Kidney glomerular epithelial cell (primary cell): ENCODE measurements around the gene MRPS16.
"Not testable (repeated sequence)": the region's sequence is repeated elsewhere in the genome, so short reads cannot be mapped to it uniquely, and the experiment has no call there.

Experiments used
- DNase-seq: peaks from one replicate; lab custom pipeline; 2025; lab: John Stamatoyannopoulos, UW

MRPS16 gene

DNA sequence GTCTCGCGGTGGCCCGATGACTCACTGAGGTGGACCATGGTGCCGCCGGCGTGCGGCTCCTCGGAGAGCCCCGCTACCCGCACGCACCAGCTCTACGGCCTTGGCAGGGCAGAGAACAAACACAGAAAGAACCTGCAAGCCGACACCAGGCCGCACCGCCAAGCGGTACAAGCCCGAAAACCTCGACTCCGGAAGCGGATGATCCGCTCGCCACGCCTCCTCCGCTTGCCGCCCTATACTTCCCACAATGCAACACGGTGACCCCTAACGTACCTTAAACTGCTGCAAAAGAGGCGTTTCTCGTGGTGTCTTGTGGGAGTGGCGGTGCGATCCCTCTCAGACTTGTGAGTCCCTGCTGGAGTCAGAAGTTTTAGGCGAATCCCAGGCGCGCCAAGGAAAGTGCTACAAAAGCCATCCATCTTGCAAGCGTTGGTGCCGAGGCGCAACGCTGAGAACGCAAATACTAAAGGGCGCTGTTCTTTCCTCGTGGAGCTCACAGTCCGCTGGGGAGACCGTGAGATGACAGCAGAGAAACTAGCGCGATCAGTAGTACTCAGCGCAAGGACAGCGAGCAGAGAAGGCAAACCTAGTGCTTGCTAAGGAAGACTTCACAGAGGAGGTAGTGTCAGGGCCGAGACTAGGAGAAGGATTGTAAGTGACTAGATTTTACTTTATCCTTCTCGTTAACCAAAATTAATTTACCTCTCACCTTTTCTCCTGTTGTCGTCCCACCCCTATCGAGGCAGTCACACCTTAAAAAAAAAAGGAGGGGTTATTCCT is at the start of gene MRPS16:
Gene MRPS16, minus strand, starts transcription at position 200 of the 780 bp plus-strand sequence. Its CDS starts 162 bp downstream, at position 38.
- DNase-seq, result peak; percentile 96

- DNase-seq, result no peak
Observed at GRCh38 chr10:73296946-73297345, 44.5 kb upstream of the MRPS16 start.

GRCh38 chr10:73293461-73293860 is 41.0 kb upstream of the MRPS16 start:
- no peak for DNase-seq

DNA sequence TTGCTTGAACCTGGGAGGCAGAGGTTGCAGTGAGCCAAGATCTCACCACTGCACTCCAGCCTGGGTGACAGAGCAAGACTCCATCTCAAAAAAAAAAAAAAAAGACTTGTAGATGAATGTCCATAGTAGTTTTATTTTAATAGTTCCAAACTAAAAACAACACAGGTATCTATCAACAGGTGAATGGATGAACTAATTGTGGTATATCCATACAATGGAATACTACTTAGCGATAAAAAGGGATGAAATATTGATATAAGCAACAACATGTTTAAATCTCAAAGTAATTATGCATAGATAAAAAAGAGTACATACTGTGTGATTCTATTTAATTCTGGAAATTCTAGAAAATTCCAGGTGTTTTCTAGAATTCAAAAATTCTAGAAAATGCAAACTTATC is 37.5 kb upstream of the MRPS16 start:
- DNase-seq, result no peak

GRCh38 chr10:73287441-73287840 is 35.0 kb upstream of the MRPS16 start:
- DNase-seq, result no peak

- no peak for DNase-seq
Observed at GRCh38 chr10:73281097-73281496, 28.7 kb upstream of the MRPS16 start.

- DNase-seq, result no peak
Observed at GRCh38 chr10:73264423-73264822, 12.0 kb upstream of the MRPS16 start.

DNA sequence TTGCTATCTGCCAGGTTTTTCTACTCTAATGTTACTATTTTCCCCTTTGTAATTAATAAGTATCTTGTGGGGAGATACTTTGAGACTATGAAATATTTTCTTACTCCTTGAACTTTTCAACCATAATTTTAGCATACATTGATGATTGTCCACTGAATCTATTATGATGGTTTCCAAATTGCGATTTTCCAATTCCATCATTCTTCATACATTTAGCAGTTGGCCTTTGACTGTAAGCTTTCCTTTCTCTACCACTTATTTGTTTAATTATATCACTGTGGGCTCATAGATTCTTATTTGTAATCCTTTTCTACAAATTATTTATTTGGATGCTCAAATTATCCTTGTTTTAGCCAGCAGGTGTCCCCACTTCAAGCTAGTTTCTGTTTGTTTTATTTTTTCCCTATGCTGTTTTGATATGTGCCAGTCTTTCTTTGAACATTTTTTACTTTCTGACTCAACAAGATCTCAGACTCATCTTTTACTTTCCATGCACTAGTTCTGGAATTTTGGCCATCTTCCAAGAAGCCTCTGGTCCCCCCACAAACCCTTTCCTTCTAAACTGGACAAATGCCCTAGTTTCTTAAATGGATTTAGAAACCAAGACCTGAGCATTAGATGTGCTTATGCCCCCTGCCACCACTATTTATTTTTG is 11.4 kb upstream of the MRPS16 start:
- peak; percentile 75 for DNase-seq

DNA sequence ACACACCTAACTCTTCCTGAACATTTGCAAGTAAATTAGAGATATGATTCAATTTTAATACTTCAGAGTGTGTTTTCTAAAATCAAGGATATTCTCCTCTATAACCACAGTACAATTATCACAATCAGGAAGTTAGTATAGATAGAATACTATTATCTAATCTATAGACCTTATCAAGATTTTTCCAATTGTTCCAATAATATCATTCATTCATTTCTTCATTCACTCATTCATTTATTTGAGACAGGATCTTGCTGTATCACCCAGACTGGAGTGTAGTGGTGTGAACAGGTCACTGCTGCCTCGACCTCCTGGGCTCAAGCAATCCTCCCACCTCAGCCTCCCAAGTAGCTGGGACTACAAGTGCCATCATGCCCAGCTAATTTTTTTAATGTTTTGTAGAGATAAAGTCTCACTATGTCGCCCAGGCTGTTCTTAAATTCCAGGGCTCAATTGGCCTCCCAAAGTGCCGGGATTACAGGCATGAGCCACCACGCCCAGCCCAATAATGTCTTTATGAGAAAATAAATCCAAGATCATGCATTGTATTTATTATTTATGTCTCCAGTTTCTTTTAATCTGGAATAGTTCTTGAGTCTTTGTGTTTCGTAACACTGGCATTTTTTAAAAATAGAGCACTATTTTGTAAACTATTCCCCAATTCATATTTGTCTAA is 10.6 kb upstream of the MRPS16 start:
- DNase-seq, result no peak

DNA sequence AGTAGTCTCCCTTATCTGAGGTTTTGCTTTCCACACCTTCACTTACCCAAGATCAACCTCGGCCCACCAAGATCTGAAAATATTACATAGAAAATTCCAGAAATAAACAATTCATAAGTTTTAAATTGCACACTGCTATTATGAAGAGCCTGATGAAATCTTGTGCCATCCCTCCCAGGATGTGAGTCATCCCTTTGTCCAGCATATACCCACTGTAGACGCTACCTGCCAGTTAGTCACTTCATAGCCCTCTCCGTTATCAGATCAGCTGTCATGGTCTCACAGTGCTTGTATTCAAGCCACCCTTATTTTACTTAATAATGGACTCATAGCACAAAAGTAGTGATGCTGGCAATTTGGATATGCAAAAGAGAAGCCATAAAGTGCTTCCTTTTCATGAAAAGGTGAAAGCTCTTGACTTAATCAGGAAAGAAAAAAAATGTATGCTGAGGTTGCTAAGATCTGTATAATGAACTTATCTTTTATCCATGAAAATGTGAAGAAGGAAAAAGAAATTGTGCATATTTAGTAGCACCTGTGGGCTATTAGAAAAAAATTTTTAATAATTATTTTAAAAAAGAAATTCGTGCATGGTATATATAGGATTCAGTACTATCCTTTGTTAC is 9.8 kb upstream of the MRPS16 start:
- DNase-seq, result peak; percentile 90

GRCh38 chr10:73261362-73261995 is 9.0 kb upstream of the MRPS16 start:
- no peak for DNase-seq

DNA sequence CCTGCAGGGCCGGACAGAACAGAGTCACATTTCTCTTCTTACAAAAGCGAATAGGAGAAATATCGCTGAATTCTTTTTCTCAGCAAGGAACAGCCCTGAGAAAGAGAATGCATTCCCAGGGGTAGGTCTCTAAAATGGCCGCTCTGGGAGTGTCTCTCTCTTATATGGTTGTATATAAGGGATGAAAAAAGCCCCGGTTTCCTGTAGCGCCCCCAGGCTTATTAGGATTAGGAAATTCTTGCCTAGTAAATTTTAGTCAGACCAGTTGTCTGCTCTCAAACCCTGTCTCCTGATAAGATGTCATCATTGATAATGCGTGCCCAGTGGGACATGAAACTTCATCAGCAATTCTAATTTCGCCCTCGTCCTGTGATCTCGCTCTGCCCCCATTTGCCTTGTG is 6.2 kb upstream of the MRPS16 start:
- not testable (repeated sequence) for DNase-seq

DNA sequence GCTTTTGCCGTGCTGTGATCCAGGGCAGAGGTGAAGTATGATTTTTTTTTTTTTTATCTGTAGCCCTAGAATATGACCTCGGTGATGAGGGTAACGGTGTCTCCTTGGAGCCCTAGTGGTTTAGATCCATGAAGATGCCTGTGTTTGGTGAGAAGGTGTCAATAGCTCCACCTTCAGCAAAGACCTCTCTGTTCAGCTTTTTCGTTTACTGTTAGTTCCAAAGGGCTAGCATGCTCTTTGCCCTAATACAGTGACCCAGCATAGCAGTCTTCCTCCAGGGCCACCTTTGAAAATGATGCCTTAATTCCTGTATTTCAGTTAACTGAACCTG is 746 bp upstream of the MRPS16 start:
- no peak for DNase-seq

DNA sequence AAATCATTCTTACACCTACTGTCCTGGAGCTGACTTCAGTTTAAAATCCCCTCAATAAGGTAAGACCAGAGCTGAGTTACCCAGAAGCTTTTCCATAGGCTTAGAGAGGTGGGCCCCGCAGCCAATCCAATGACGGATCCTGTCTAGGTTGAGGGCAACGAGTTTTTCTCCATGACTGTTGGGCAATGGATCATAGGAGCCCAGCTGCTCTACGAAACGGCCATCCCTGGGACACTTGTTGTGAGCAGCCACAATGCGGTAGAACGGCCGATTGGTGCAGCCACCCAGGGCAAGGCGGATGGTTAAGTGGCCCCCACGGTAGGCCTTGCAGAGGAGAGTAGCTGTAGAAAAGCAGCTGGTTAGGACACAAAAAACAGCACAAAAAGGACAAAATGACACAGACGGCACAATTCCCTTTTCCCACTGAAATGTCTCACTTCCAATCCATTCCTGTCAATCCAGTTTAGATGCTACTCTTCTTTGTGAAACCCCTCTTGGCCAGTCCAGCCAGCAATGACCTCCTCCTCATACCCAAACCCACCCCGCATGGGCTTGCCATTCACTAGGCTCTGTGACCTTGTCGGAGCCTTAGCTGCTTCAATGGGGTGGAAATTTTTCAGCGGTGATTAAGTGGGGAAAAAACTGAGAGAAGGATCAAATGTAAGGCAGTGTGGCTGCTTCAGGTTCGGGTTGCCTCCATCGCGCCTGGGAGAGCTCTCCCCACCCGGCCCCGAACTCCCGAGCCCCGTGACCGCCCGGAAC is 580 bp downstream of the MRPS16 start:
- no peak for DNase-seq

DNA sequence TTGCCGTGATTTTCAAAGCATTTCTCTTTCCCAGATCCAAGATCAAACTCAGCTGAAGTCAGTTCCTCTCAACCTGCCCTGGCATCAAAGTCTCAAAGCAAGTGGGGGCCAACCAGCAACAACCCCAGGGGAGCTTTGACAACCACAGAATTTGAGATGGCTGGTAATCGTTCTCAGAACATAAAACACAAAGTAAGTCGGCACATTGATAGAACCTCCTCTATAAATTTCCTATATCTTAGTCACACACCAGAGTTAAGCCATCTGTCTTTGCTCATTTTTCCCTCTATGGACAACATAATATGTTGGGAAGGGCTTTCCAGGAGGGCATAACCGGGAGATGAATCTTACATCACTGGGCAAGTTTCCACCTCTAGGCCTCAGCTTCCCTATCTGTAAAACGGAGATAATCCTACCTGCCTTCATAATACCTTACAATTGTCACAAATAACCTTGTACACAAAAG is 4.2 kb downstream of the MRPS16 start:
- no peak for DNase-seq

- DNase-seq, result no peak
Observed at GRCh38 chr10:73247509-73248258, 4.8 kb downstream of the MRPS16 start.

- peak; percentile 87 for DNase-seq
Observed at GRCh38 chr10:73246646-73247508, 5.6 kb downstream of the MRPS16 start, which contains the start of gene DNAJC9. Gene DNAJC9 (minus strand): TSS chr10:73247255. CDS start chr10:73247189, 66 bp downstream.

- no peak for DNase-seq
Observed at GRCh38 chr10:73246322-73246645, 6.2 kb downstream of the MRPS16 start.

GRCh38 chr10:73244866-73245477 is 7.5 kb downstream of the MRPS16 start:
- no peak for DNase-seq
